H9 (cell line): ENCODE measurements around the gene BTN2A1. TPM values are rescaled to one million over a fixed set of nuclear protein-coding genes. Genes with fewer than 3 reads are reported as not detected.

Source experiments
- DNase-seq: peaks from one replicate; pipeline ENCODE4 v3.0.0-alpha.2; 2017
- H2AFZ ChIP-seq: one replicate; pipeline ENCODE4 v1.6.1; 2013; ENCODE audit warnings: mild to moderate bottlenecking, low read length, control low read depth, moderate library complexity
- H2AK5ac ChIP-seq: 2 replicates; pipeline ENCODE4 v1.6.1; 2013; ENCODE audit warnings: low read length, control low read depth, mixed read lengths; ENCODE audit not compliant: insufficient read length
- H2BK120ac ChIP-seq: one replicate; pipeline ENCODE4 v1.6.1; 2013; ENCODE audit warnings: low read depth, mild to moderate bottlenecking, low read length, control low read depth, inconsistent platforms; ENCODE audit not compliant: poor library complexity, severe bottlenecking
- H2BK12ac ChIP-seq: 2 replicates; pipeline ENCODE4 v1.6.1; 2013; ENCODE audit warnings: low read length, control low read depth, mixed read lengths, low read depth; ENCODE audit not compliant: insufficient read length
- H2BK15ac ChIP-seq: 2 replicates; pipeline ENCODE4 v1.6.1; 2013; ENCODE audit warnings: low read depth, low read length, control low read depth
- H2BK20ac ChIP-seq: one replicate; pipeline ENCODE4 v1.6.1; 2013; ENCODE audit warnings: low read depth, mild to moderate bottlenecking, low read length, control low read depth, inconsistent platforms; ENCODE audit not compliant: poor library complexity, severe bottlenecking
- H2BK5ac ChIP-seq: 2 replicates; pipeline ENCODE4 v1.6.1; 2013; ENCODE audit warnings: low read length, control low read depth, mixed read lengths; ENCODE audit not compliant: insufficient read length
- H3K14ac ChIP-seq: 2 replicates; pipeline ENCODE4 v1.6.1; 2013; ENCODE audit warnings: low read length, control low read depth; ENCODE audit not compliant: insufficient read depth
- H3K18ac ChIP-seq: 2 replicates; pipeline ENCODE4 v1.6.1; 2013; ENCODE audit warnings: low read depth, mild to moderate bottlenecking, mixed read lengths, low read length, control low read depth; ENCODE audit not compliant: insufficient read length
- H3K23ac ChIP-seq: 2 replicates; pipeline ENCODE4 v1.6.1; 2013; ENCODE audit warnings: low read length, control low read depth, mixed read lengths, low read depth; ENCODE audit not compliant: insufficient read length
- H3K23me2 ChIP-seq: 2 replicates; pipeline ENCODE4 v1.6.1; 2013; ENCODE audit warnings: low read depth, mild to moderate bottlenecking, mixed read lengths, low read length, control low read depth; ENCODE audit not compliant: insufficient read length, poor library complexity, severe bottlenecking
- H3K27ac ChIP-seq: 2 replicates; pipeline ENCODE4 v1.5.1; 2013; ENCODE audit warnings: low read length, control low read depth, mixed read lengths, low read depth; ENCODE audit not compliant: insufficient read length
- H3K27me3 ChIP-seq: 2 replicates; pipeline ENCODE4 v1.6.1; 2013; ENCODE audit warnings: low read length, control low read depth, inconsistent platforms; ENCODE audit not compliant: insufficient read depth
- H3K4ac ChIP-seq: 2 replicates; pipeline ENCODE4 v1.6.1; 2013; ENCODE audit warnings: low read depth, mild to moderate bottlenecking, control low read depth, inconsistent platforms, low read length, moderate library complexity
- H3K4me1 ChIP-seq: 2 replicates; pipeline ENCODE4 v1.6.1; 2013; ENCODE audit warnings: low read length, control low read depth, inconsistent platforms; ENCODE audit not compliant: insufficient read depth
- H3K4me2 ChIP-seq: 2 replicates; pipeline ENCODE4 v1.6.1; 2013; ENCODE audit warnings: low read length, control low read depth, mixed read lengths; ENCODE audit not compliant: insufficient read length, insufficient read depth
- H3K56ac ChIP-seq: 2 replicates; pipeline ENCODE4 v1.6.1; 2013; ENCODE audit warnings: low read depth, mild to moderate bottlenecking, mixed read lengths, low read length, control low read depth; ENCODE audit not compliant: insufficient read length
- H3K79me1 ChIP-seq: 2 replicates; pipeline ENCODE4 v1.6.1; 2013; ENCODE audit warnings: low read depth, mild to moderate bottlenecking, moderate library complexity, low read length, control low read depth, inconsistent platforms; ENCODE audit not compliant: insufficient read depth, poor library complexity, severe bottlenecking
- H3K79me2 ChIP-seq: 2 replicates; pipeline ENCODE4 v1.6.1; 2013; ENCODE audit warnings: low read length, control low read depth, inconsistent platforms; ENCODE audit not compliant: insufficient read depth
- H3K9ac ChIP-seq: 2 replicates; pipeline ENCODE4 v1.6.1; 2013; ENCODE audit warnings: low read length, control low read depth, mixed read lengths; ENCODE audit not compliant: insufficient read length; ENCODE audit errors: extremely low read depth
- H3K9me3 ChIP-seq: one replicate; pipeline ENCODE4 v1.6.1; 2013; ENCODE audit warnings: low read depth, low read length, inconsistent platforms; ENCODE audit not compliant: control insufficient read depth
- H3T11ph ChIP-seq: one replicate; pipeline ENCODE4 v1.6.1; 2013; ENCODE audit warnings: mild to moderate bottlenecking, low read length, control low read depth, inconsistent platforms
- H4K20me1 ChIP-seq: one replicate; pipeline ENCODE4 v1.6.1; 2013; ENCODE audit not compliant: control insufficient read depth, insufficient read length, insufficient read depth
- H4K5ac ChIP-seq: 2 replicates; pipeline ENCODE4 v1.6.1; 2013; ENCODE audit warnings: low read depth, mild to moderate bottlenecking, mixed read lengths, low read length, control low read depth; ENCODE audit not compliant: insufficient read length
- H4K8ac ChIP-seq: replicated peaks from 2 replicates; pipeline ENCODE4 v1.6.1; 2013; ENCODE audit warnings: low read length, control low read depth, mixed read lengths, low read depth; ENCODE audit not compliant: insufficient read length
- H4K91ac ChIP-seq: 2 replicates; pipeline ENCODE4 v1.6.1; 2013; ENCODE audit warnings: low read depth, mild to moderate bottlenecking, moderate library complexity, mixed read lengths, low read length, control low read depth; ENCODE audit not compliant: insufficient read length
- H3K27ac Mint-ChIP-seq, 3 experiments: 2 replicates in 2 of 3; 3 replicates in 1 of 3; pipeline ENCODE4 v1.8.0; 2020 to 2021; ENCODE audit warnings: mixed read lengths in 3 of 3, mild to moderate bottlenecking in 1 of 3, moderate library complexity in 1 of 3
- H3K27me3 Mint-ChIP-seq: 2 replicates; pipeline ENCODE4 v1.8.0; 2021; ENCODE audit warnings: low read depth, mild to moderate bottlenecking, moderate library complexity, mixed read lengths
- H3K36me3 Mint-ChIP-seq, 3 experiments: 2 replicates in 2 of 3; 3 replicates in 1 of 3; pipeline ENCODE4 v1.8.0; 2020 to 2021; ENCODE audit warnings: low read depth in 3 of 3, mixed read lengths in 3 of 3; ENCODE audit not compliant: insufficient read depth in 1 of 3
- H3K4me1 Mint-ChIP-seq, 2 experiments: 2 replicates each; pipeline ENCODE4 v1.8.0; 2020; ENCODE audit warnings: mixed read lengths in 2 of 2
- H3K4me3 Mint-ChIP-seq, 2 experiments: 2 replicates in 1 of 2; 3 replicates in 1 of 2; pipeline ENCODE4 v1.8.0; 2020 to 2021; ENCODE audit warnings: mild to moderate bottlenecking in 2 of 2, mixed read lengths in 2 of 2, moderate library complexity in 1 of 2
- H3K9me3 Mint-ChIP-seq, 2 experiments: 2 replicates in 1 of 2; 3 replicates in 1 of 2; pipeline ENCODE4 v1.8.0; 2020; ENCODE audit warnings: mild to moderate bottlenecking in 2 of 2, mixed read lengths in 2 of 2, moderate library complexity in 1 of 2
- WGBS: extraction: QIAGEN DNeasy Blood & Tissue Kit; methylation state at CpG from one replicate; pipeline ENCODE4 v1.1.7; 2013; ENCODE audit warnings: missing lambda C conversion rate, low lambda C conversion rate, mixed read lengths; ENCODE audit not compliant: insufficient read length; ENCODE audit errors: extremely low coverage; 5-methylcytosine and 5-hydroxymethylcytosine counted together
- total RNA-seq: library from RNA; stranded (reverse); gene quantifications from 2 replicates; pipeline ENCODE4 v1.2.1, GENCODE V29; 2021
- TF ChIP-seq, protein P1 (sequence below): fragments of 200-600 bp; sonication (generic); conservative IDR thresholded peaks from 3 replicates; pipeline ENCODE4 v1.8.0; 2021; ENCODE audit warnings: antibody characterized with exemption, mild to moderate bottlenecking

The BTN2A1 gene
- total RNA-seq, 1 experiment from 2014 or later, result 18.4 TPM

DNA sequence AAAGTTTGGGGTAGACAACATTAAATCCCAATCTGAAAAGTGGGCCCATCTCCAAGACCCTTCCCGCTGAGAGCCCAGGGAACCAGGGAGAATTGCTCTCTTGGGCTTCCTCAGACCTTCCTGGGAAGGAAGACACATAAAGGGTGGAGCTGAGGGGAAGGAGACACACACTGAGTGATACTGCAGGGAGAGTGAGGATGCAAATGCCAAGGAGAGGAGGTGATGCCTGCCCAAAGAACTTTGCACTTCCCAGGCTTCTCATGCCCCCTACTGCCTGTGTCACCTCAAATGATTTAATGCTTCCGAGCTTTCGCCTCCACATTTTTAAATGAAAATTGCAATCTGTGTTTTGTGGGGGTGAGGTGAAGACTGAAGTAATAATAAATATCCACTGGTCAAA is 7.5 kb upstream of the BTN2A1 start:
- Histone ChIP-seq H2BK12ac (no peak overlapping the region), H3K14ac (no peak overlapping the region), H4K91ac (no peak overlapping the region), H2BK20ac (no peak overlapping the region), H3K9ac (no peak overlapping the region), H3K23me2 (no peaks in the 10 kb centered on the region), H3K56ac (no peak overlapping the region), H3K23ac (no peak overlapping the region), H2BK5ac (no peak overlapping the region), H2BK120ac (no peak overlapping the region), H3K27ac (no peak overlapping the region), H3K79me1 (no peaks in the 10 kb centered on the region), H3K4me2 (no peak overlapping the region), H3K4me1 (no peaks in the 10 kb centered on the region), H3K27me3 (no peaks in the 10 kb centered on the region), H4K20me1 (no peaks in the 10 kb centered on the region), H3T11ph (no peak overlapping the region), H3K18ac (no peak overlapping the region), H4K8ac (no peak overlapping the region), H2AFZ (no peak overlapping the region), H3K4ac (no peak overlapping the region), H2BK15ac (no peak overlapping the region), H3K9me3 (no peaks in the 10 kb centered on the region), H3K79me2 (no peaks in the 10 kb centered on the region), H2AK5ac (no peak overlapping the region), H4K5ac (no peak overlapping the region)
- H3K27ac Mint-ChIP-seq, result peak overlapping the region in 1 of 3 experiments; percentile 49; a peak in 1 of 7 replicates
- no peaks in the 10 kb centered on the region; the same call in none of the 2 replicates for H3K27me3 Mint-ChIP-seq
- no peak overlapping the region; a peak in 1 of 5 replicates for H3K4me3 Mint-ChIP-seq
- WGBS, result no CpG with 5 or more reads among the region's 3 CpGs
- no peaks in the 10 kb centered on the region; a peak in 1 of 4 replicates for H3K4me1 Mint-ChIP-seq
- TF ChIP-seq, protein P1, sequence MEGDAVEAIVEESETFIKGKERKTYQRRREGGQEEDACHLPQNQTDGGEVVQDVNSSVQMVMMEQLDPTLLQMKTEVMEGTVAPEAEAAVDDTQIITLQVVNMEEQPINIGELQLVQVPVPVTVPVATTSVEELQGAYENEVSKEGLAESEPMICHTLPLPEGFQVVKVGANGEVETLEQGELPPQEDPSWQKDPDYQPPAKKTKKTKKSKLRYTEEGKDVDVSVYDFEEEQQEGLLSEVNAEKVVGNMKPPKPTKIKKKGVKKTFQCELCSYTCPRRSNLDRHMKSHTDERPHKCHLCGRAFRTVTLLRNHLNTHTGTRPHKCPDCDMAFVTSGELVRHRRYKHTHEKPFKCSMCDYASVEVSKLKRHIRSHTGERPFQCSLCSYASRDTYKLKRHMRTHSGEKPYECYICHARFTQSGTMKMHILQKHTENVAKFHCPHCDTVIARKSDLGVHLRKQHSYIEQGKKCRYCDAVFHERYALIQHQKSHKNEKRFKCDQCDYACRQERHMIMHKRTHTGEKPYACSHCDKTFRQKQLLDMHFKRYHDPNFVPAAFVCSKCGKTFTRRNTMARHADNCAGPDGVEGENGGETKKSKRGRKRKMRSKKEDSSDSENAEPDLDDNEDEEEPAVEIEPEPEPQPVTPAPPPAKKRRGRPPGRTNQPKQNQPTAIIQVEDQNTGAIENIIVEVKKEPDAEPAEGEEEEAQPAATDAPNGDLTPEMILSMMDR, result no peak; the same call in 2 of the 3 replicates
- H3K9me3 Mint-ChIP-seq, result no peaks in the 10 kb centered on the region
- DNase-seq, result no peak
- no peaks in the 10 kb centered on the region for H3K36me3 Mint-ChIP-seq
